Measurements from ENCODE around the gene LRRC9. TPM values are rescaled to one million over a fixed set of nuclear protein-coding genes. Genes with fewer than 3 reads are reported as not detected.
"Not testable (repeated sequence)": the region's sequence is repeated elsewhere in the genome, so short reads cannot be mapped to it uniquely, and the experiment has no call there.

Gene LRRC9
- total RNA-seq, 4 donors from 2014 or later, result 0.22 TPM; not detected in 3

GRCh38 chr14:59944909-59945308, 25.0 kb downstream of the LRRC9 start:
- H3K9me3 ChIP-seq, result no peaks in the 10 kb centered on the region
- H3K4me1 ChIP-seq, result no peaks in the 10 kb centered on the region
- no peak for ATAC-seq
- no peak for DNase-seq
- no peak for TF ChIP-seq CTCF (IDR thresholded peaks at IDR 0.05 in 4 of 5, conservative IDR thresholded peaks at IDR 0.05 in 1 of 5)
- TF ChIP-seq POLR2A (IDR thresholded peaks at IDR 0.05), result no peak
- no peaks in the 10 kb centered on the region for H3K27me3 ChIP-seq
- no peaks in the 10 kb centered on the region for H3K36me3 ChIP-seq
- H3K27ac ChIP-seq, result no peak overlapping the region
- in situ Hi-C loops (cut with MboI; ENCODE audit: low sequenced_read_pairs in 4 of 4) (no loop called here), intact Hi-C loops (cut with DNase I; ENCODE audit: low total_unique reads) (no loop called here)
- no peak overlapping the region for H3K4me3 ChIP-seq

GRCh38 chr14:59952141-59952540, 32.2 kb downstream of the LRRC9 start:
- H3K4me1 ChIP-seq; H3K4me3 ChIP-seq; ATAC-seq; H3K36me3 ChIP-seq; H3K27me3 ChIP-seq; intact Hi-C loops (cut with DNase I; ENCODE audit: low total_unique reads); DNase-seq; H3K9me3 ChIP-seq; H3K27ac ChIP-seq: not testable (repeated sequence)
- in situ Hi-C loops (cut with MboI; ENCODE audit: low sequenced_read_pairs in 4 of 4), result loop anchor here (25.0 kb wide), 1 partner anchor 110 kb away; no protein-coding TSS in a partner anchor

GRCh38 chr14:59957890-59958289, 37.9 kb downstream of the LRRC9 start:
- DNase-seq; H3K9me3 ChIP-seq; H3K27ac ChIP-seq; H3K36me3 ChIP-seq; H3K4me1 ChIP-seq; H3K27me3 ChIP-seq; H3K4me3 ChIP-seq; ATAC-seq; intact Hi-C loops (cut with DNase I; ENCODE audit: low total_unique reads): not testable (repeated sequence)
- in situ Hi-C loops (cut with MboI; ENCODE audit: low sequenced_read_pairs in 4 of 4), result loop anchor here (25.0 kb wide), 1 partner anchor 104 kb away; no protein-coding TSS in a partner anchor

- TF ChIP-seq POLR2A (IDR thresholded peaks at IDR 0.05) (no peak), CTCF (IDR thresholded peaks at IDR 0.05 in 4 of 5, conservative IDR thresholded peaks at IDR 0.05 in 1 of 5) (no peak)
- no peak overlapping the region for H3K27ac ChIP-seq
- DNase-seq (no peak), ATAC-seq (peak in 1 of 2 donors; percentile 74)
- H3K4me3 ChIP-seq, result no peak overlapping the region
- in situ Hi-C loops (cut with MboI; ENCODE audit: low sequenced_read_pairs in 4 of 4), result loop anchor here (10.0 to 25.0 kb wide), 2 partner anchors 103 to 225 kb away; no protein-coding TSS in a partner anchor
- intact Hi-C loops (cut with DNase I; ENCODE audit: low total_unique reads), result no loop called here
- H3K36me3 ChIP-seq, result no peaks in the 10 kb centered on the region
- no peaks in the 10 kb centered on the region for H3K27me3 ChIP-seq
- peaks cover 0 to under 1% of the 10 kb centered on the region in 2 donors for H3K4me1 ChIP-seq
- no peaks in the 10 kb centered on the region for H3K9me3 ChIP-seq
Measured at GRCh38 chr14:59959668-59960067, 39.7 kb downstream of the LRRC9 start.

GRCh38 chr14:59961518-59962062, 41.6 kb downstream of the LRRC9 start:
- H3K4me1 ChIP-seq, result peaks cover 0 to 3% of the 10 kb centered on the region in 2 donors
- H3K9me3 ChIP-seq, result no peaks in the 10 kb centered on the region
- H3K27me3 ChIP-seq, result no peaks in the 10 kb centered on the region
- in situ Hi-C loops (cut with MboI; ENCODE audit: low sequenced_read_pairs in 4 of 4), result loop anchor here (10.0 to 25.0 kb wide), 2 partner anchors 101 to 223 kb away; no protein-coding TSS in a partner anchor
- no peaks in the 10 kb centered on the region for H3K36me3 ChIP-seq
- TF ChIP-seq CTCF (IDR thresholded peaks at IDR 0.05 in 4 of 5, conservative IDR thresholded peaks at IDR 0.05 in 1 of 5), result no peak
- no peak for TF ChIP-seq POLR2A (IDR thresholded peaks at IDR 0.05)
- no peak for ATAC-seq
- no peak overlapping the region for H3K27ac ChIP-seq
- no peak for DNase-seq
- H3K4me3 ChIP-seq, result no peak overlapping the region
- intact Hi-C loops (cut with DNase I; ENCODE audit: low total_unique reads), result no loop called here

All from gastrocnemius medialis (tissue), 4 donors.